Measurements from ENCODE around the gene ACTA2. TPM values are rescaled to one million over a fixed set of nuclear protein-coding genes. Genes with fewer than 3 reads are reported as not detected.
A peak's percentile ranks its signal among the peaks of the same experiment; 100 is the strongest.

The ACTA2 gene
- total RNA-seq, 4 donors from 2014 or later = 146 to 162 (median 152) TPM

DNA sequence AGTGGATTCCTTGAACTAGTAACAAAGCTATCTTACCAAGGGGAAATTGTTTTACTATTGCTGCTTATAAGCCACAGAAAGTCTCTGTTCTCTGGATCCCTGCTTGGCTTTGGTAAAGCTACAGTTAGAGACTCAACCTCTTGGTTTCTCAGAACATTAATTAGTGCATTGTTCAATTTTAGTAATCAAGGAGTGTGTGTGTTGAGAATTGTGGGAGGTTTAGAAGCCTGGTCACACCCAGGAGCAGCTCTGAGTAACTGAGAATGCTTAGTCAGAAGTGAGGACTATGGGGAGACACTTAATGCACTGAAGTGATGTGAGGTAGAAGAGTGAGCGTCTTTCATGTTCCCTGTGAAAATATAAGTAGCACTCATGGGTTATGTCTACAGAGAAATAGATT is 8.2 kb upstream of the ACTA2 start:
- no peaks in the 10 kb centered on the region for H3K36me3 ChIP-seq

DNA sequence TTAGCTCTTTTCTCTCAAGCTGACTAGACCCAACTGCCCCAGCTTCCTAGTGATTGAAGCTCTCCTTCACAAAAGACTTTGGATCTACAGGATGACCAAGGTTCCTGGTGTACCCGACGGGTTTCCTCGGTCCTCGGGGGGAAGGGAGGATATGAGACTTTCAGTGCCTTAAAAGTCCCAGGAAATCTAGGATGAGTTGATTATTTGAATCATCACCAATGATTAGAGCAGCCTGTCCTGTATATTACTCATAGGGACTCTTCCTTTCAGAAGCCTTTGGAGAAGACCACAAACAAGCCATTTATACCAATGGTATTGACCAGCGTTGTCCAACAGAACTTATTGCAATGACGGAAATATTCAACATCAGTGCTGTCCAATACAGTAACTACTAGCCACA is 6.1 kb upstream of the ACTA2 start:
- H3K4me3 ChIP-seq = no peak overlapping the region
- no peaks in the 10 kb centered on the region for H3K4me1 ChIP-seq
- no peak for TF ChIP-seq EP300 (IDR thresholded peaks at IDR 0.05)
- TF ChIP-seq POLR2A (IDR thresholded peaks at IDR 0.05) = no peak
- TF ChIP-seq, protein P1, sequence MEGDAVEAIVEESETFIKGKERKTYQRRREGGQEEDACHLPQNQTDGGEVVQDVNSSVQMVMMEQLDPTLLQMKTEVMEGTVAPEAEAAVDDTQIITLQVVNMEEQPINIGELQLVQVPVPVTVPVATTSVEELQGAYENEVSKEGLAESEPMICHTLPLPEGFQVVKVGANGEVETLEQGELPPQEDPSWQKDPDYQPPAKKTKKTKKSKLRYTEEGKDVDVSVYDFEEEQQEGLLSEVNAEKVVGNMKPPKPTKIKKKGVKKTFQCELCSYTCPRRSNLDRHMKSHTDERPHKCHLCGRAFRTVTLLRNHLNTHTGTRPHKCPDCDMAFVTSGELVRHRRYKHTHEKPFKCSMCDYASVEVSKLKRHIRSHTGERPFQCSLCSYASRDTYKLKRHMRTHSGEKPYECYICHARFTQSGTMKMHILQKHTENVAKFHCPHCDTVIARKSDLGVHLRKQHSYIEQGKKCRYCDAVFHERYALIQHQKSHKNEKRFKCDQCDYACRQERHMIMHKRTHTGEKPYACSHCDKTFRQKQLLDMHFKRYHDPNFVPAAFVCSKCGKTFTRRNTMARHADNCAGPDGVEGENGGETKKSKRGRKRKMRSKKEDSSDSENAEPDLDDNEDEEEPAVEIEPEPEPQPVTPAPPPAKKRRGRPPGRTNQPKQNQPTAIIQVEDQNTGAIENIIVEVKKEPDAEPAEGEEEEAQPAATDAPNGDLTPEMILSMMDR (IDR thresholded peaks at IDR 0.05) = no peak
- no peak for TF ChIP-seq POLR2AphosphoS5 (IDR thresholded peaks at IDR 0.05)
- DNase-seq (ENCODE audit: low spot score in 2 of 2) = no peak
- H3K9me3 ChIP-seq = no peaks in the 10 kb centered on the region
- H3K36me3 ChIP-seq = no peaks in the 10 kb centered on the region
- no peaks in the 10 kb centered on the region for H3K27me3 ChIP-seq
- no peak overlapping the region for H3K27ac ChIP-seq
- 94% methylated on average over 6 of the region's 6 CpGs for WGBS

More for the DNA sequence above, 8.2 kb upstream of the ACTA2 start:
- 83% methylated on average over 1 of the region's 1 CpG for WGBS
- no peaks in the 10 kb centered on the region for H3K9me3 ChIP-seq
- H3K27ac ChIP-seq = no peak overlapping the region
- TF ChIP-seq EP300 (IDR thresholded peaks at IDR 0.05) = no peak
- H3K4me3 ChIP-seq = no peak overlapping the region
- H3K4me1 ChIP-seq = no peaks in the 10 kb centered on the region
- H3K27me3 ChIP-seq = no peaks in the 10 kb centered on the region
- no peak for DNase-seq (ENCODE audit: low spot score in 2 of 2)

DNA sequence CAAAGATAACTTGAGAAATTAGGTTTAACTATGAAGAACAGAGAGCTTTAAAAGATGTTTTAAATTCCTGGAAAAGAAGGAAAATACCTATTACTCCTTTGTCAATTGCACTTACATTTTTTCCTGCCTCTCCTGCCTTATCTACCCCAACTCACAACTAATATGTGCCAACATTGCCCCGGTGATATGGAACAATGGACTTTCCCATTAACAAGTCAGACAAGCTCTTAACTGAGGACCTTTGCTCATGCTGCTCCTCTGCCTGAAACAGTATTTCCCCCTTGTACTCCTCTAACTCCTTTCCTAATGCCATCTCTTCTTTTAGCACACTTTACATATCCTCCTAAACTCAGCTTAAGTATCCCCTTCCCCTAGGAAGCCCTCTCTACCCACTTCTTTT is 4.8 kb upstream of the ACTA2 start:
- H3K9me3 ChIP-seq = no peaks in the 10 kb centered on the region
- TF ChIP-seq EP300 (IDR thresholded peaks at IDR 0.05) (no peak), POLR2A (IDR thresholded peaks at IDR 0.05) (no peak), POLR2AphosphoS5 (IDR thresholded peaks at IDR 0.05) (no peak)
- TF ChIP-seq, protein P1 (IDR thresholded peaks at IDR 0.05) = no peak
- WGBS = 85% methylated on average over 1 of the region's 1 CpG
- no peak overlapping the region for H3K4me3 ChIP-seq
- H3K27ac ChIP-seq = no peak overlapping the region
- peaks cover 3% of the 10 kb centered on the region for H3K4me1 ChIP-seq
- no peak for DNase-seq (ENCODE audit: low spot score in 2 of 2)
- H3K27me3 ChIP-seq = no peaks in the 10 kb centered on the region
- H3K36me3 ChIP-seq = no peaks in the 10 kb centered on the region

DNA sequence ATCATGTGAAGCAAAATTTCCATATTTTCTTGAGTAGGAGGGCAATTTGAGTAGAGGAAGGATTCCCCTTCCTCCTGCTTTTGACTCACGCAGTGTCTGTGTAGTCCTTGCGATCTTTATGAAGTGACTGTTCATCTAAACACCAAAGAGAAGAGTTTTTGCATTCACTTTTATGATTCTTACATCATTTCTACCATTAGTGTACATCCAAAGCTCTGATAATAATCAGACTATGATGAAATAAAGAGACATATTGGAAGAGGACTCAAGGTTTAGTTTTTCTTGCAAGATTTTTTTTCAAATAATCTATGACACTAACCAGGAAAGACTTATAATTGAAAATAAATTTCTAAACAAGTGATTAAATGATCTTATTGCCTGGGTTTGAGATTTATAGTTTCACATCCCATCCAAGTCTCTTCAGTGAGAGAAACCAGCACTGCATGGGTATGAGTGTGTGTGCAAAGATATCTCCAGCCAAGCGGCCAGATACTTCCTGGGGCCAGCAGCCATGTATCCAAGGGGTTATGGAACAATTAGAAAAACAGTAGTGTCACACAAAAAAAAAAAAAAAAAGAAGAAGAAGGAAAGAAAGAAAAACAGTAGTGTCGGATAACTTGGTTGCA is 2.0 kb upstream of the ACTA2 start:
- H3K4me1 ChIP-seq = peaks cover 28% of the 10 kb centered on the region
- no peaks in the 10 kb centered on the region for H3K36me3 ChIP-seq
- H3K27ac ChIP-seq = no peak overlapping the region
- TF ChIP-seq POLR2A (IDR thresholded peaks at IDR 0.05) = no peak
- TF ChIP-seq EP300 (IDR thresholded peaks at IDR 0.05) = no peak
- TF ChIP-seq POLR2AphosphoS5 (IDR thresholded peaks at IDR 0.05) = no peak
- TF ChIP-seq, protein P1 (IDR thresholded peaks at IDR 0.05) = no peak
- no peak for DNase-seq (ENCODE audit: low spot score in 2 of 2)
- no peaks in the 10 kb centered on the region for H3K27me3 ChIP-seq
- H3K9me3 ChIP-seq = no peaks in the 10 kb centered on the region
- no peak overlapping the region for H3K4me3 ChIP-seq
- 82% methylated on average over 4 of the region's 4 CpGs for WGBS

- H3K9me3 ChIP-seq = no peaks in the 10 kb centered on the region
- no peaks in the 10 kb centered on the region for H3K36me3 ChIP-seq
- 91% methylated on average over 5 of the region's 5 CpGs for WGBS
- DNase-seq (ENCODE audit: low spot score in 2 of 2) = no peak
- peaks cover 28% of the 10 kb centered on the region for H3K4me1 ChIP-seq
- H3K4me3 ChIP-seq = no peak overlapping the region
- no peaks in the 10 kb centered on the region for H3K27me3 ChIP-seq
- H3K27ac ChIP-seq = peak overlapping the region; percentile 28
- TF ChIP-seq POLR2A (IDR thresholded peaks at IDR 0.05) = no peak
- TF ChIP-seq, protein P1 (IDR thresholded peaks at IDR 0.05) = no peak
- no peak for TF ChIP-seq EP300 (IDR thresholded peaks at IDR 0.05)
- TF ChIP-seq POLR2AphosphoS5 (IDR thresholded peaks at IDR 0.05) = no peak
Observed at GRCh38 chr10:88953662-88954061, 1.1 kb upstream of the ACTA2 start.
